ENCODE data around the gene CCN2. TPM values are rescaled to one million over a fixed set of nuclear protein-coding genes. Genes with fewer than 3 reads are reported as not detected.
A peak's percentile ranks its signal among the peaks of the same experiment; 100 is the strongest.

Gene CCN2
- total and polyA plus RNA-seq, 2 donors (not counting 1 experiment from before 2014, with no cell fraction given): 22.8 to 216 TPM

GRCh38 chr6:131955876-131956275 lies 4.7 kb upstream of the CCN2 start:
- Histone ChIP-seq H3K36me3 (ENCODE audit: control insufficient read depth, insufficient read depth, low read length) (no peaks in the 10 kb centered on the region), H3K27ac (ENCODE audit: insufficient read depth, low read length) (no peak overlapping the region), H3K9me3 (ENCODE audit: control insufficient read depth, insufficient read depth, low read depth, low read length) (no peaks in the 10 kb centered on the region), H3K79me2 (ENCODE audit: control insufficient read depth, insufficient read depth, low read length) (no peaks in the 10 kb centered on the region), H3K4me2 (ENCODE audit: extremely low read depth, insufficient read depth, low read length) (no peak overlapping the region), H2AFZ (ENCODE audit: low read length) (no peak overlapping the region), H3K4me3 (replicated peaks in 1 of 4; ENCODE audit: control extremely low read depth in 1 of 4, insufficient read depth in 1 of 4, low read depth in 3 of 4, low read length in 4 of 4) (no peak overlapping the region), H3K9ac (ENCODE audit: insufficient read depth, low read length) (no peak overlapping the region), H3K27me3 (ENCODE audit: control insufficient read depth, insufficient read depth, low read length) (no peaks in the 10 kb centered on the region), H4K20me1 (ENCODE audit: control insufficient read depth, extremely low read depth, insufficient read depth, low read length) (no peaks in the 10 kb centered on the region), H3K4me1 (ENCODE audit: control insufficient read depth, extremely low read depth, insufficient read depth, low read length) (peaks cover 15% of the 10 kb centered on the region)
- no peak for TF ChIP-seq EZH2 (IDR thresholded peaks at IDR 0.05; ENCODE audit: low read length, missing control alignments)
- DNase-seq (ENCODE audit: low read depth in 2 of 2): no peak

GRCh38 chr6:131955192-131955591 lies 4.0 kb upstream of the CCN2 start:
- TF ChIP-seq CTCF (conservative IDR thresholded peaks at IDR 0.05 in 1 of 2, IDR thresholded peaks at IDR 0.05 in 1 of 2; ENCODE audit: low read depth in 1 of 2, low read length in 2 of 2) (no peak), EZH2 (IDR thresholded peaks at IDR 0.05; ENCODE audit: low read length, missing control alignments) (no peak)
- Histone ChIP-seq H3K4me2 (ENCODE audit: extremely low read depth, insufficient read depth, low read length) (no peak overlapping the region), H4K20me1 (ENCODE audit: control insufficient read depth, extremely low read depth, insufficient read depth, low read length) (no peaks in the 10 kb centered on the region), H2AFZ (ENCODE audit: low read length) (no peak overlapping the region), H3K4me3 (replicated peaks in 1 of 4; ENCODE audit: control extremely low read depth in 1 of 4, insufficient read depth in 1 of 4, low read depth in 3 of 4, low read length in 4 of 4) (no peak overlapping the region), H3K36me3 (ENCODE audit: control insufficient read depth, insufficient read depth, low read length) (peaks cover 2% of the 10 kb centered on the region), H3K9me3 (ENCODE audit: control insufficient read depth, insufficient read depth, low read depth, low read length) (no peaks in the 10 kb centered on the region), H3K27ac (ENCODE audit: insufficient read depth, low read length) (peak overlapping the region; percentile 74), H3K27me3 (ENCODE audit: control insufficient read depth, insufficient read depth, low read length) (no peaks in the 10 kb centered on the region), H3K4me1 (ENCODE audit: control insufficient read depth, extremely low read depth, insufficient read depth, low read length) (peaks cover 15% of the 10 kb centered on the region), H3K9ac (ENCODE audit: insufficient read depth, low read length) (no peak overlapping the region), H3K79me2 (ENCODE audit: control insufficient read depth, insufficient read depth, low read length) (peaks cover 3% of the 10 kb centered on the region)
- DNase-seq (ENCODE audit: low read depth in 2 of 2): no peak

- Histone ChIP-seq H2AFZ (ENCODE audit: low read length) (no peak overlapping the region), H3K9me3 (ENCODE audit: control insufficient read depth, insufficient read depth, low read depth, low read length) (no peaks in the 10 kb centered on the region), H3K4me3 (replicated peaks in 1 of 4; ENCODE audit: control extremely low read depth in 1 of 4, insufficient read depth in 1 of 4, low read depth in 3 of 4, low read length in 4 of 4) (no peak overlapping the region), H3K4me2 (ENCODE audit: extremely low read depth, insufficient read depth, low read length) (peak overlapping the region; percentile 56), H4K20me1 (ENCODE audit: control insufficient read depth, extremely low read depth, insufficient read depth, low read length) (no peaks in the 10 kb centered on the region), H3K79me2 (ENCODE audit: control insufficient read depth, insufficient read depth, low read length) (peaks cover 7% of the 10 kb centered on the region), H3K27ac (ENCODE audit: insufficient read depth, low read length) (peak overlapping the region; percentile 74), H3K36me3 (ENCODE audit: control insufficient read depth, insufficient read depth, low read length) (peaks cover 2% of the 10 kb centered on the region), H3K4me1 (ENCODE audit: control insufficient read depth, extremely low read depth, insufficient read depth, low read length) (peaks cover 15% of the 10 kb centered on the region), H3K27me3 (ENCODE audit: control insufficient read depth, insufficient read depth, low read length) (no peaks in the 10 kb centered on the region), H3K9ac (ENCODE audit: insufficient read depth, low read length) (no peak overlapping the region)
- no peak for TF ChIP-seq CTCF (conservative IDR thresholded peaks at IDR 0.05 in 1 of 2, IDR thresholded peaks at IDR 0.05 in 1 of 2; ENCODE audit: low read depth in 1 of 2, low read length in 2 of 2)
- no peak for TF ChIP-seq EZH2 (IDR thresholded peaks at IDR 0.05; ENCODE audit: low read length, missing control alignments)
- peak; percentile 99 for DNase-seq (ENCODE audit: low read depth in 2 of 2)
Measured at GRCh38 chr6:131954775-131955107, 3.6 kb upstream of the CCN2 start.

Measured in fibroblast of lung (primary cell).